Activated CD8-positive, alpha-beta memory T cell treated with anti-CD3 and anti-CD28 coated beads for 36 hours (primary cell): Measurements from ENCODE around the gene ARNT2. TPM values are rescaled to one million over a fixed set of nuclear protein-coding genes. Genes with fewer than 3 reads are reported as not detected.
"Not testable (repeated sequence)": the region's sequence is repeated elsewhere in the genome, so short reads cannot be mapped to it uniquely, and the experiment has no call there.

Source experiments
- CTCF ChIA-PET: fragments of 350-600 bp; sonication (Branson Sonifier 250); formaldehyde crosslinking; loops from one replicate; lab custom pipeline; 2021; ENCODE audit warnings: antibody characterized with exemption; lab: Charles Lee
- POLR2A ChIA-PET: fragments of 350-600 bp; sonication (Branson Sonifier 250); formaldehyde crosslinking; loops from one replicate; lab custom pipeline; 2021; ENCODE audit warnings: antibody characterized with exemption; lab: Charles Lee
- total RNA-seq, 2 experiments: library from RNA; stranded (reverse); gene quantifications; one replicate each; pipeline ENCODE4 v1.2.3, GENCODE V29; 2021

ARNT2 gene
- total RNA-seq, 2 experiments from 2014 or later, result not detected

DNA sequence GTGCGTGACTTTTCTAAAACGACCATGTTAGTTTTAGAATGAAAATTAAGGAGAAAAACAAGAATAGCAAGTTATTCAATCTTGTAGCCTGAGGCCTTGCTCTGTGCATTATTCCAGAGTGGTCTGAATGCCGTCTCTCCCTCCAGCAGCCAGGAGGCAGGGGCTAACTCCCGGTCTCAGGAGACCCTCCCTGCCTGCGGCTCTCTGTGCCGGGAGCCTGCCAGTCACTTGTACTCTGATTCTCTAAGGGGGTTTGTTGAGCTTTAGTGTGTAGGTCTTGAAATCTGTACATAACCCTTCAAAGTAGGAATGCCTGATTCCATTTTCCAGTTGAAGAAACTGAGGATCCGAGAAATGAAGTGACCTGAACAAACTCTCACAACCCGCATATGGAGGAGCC is 97.3 kb downstream of the ARNT2 start:
- CTCF ChIA-PET, result no interaction called here
- POLR2A ChIA-PET, result no interaction called here

GRCh38 chr15:80502782-80503181 is 98.6 kb downstream of the ARNT2 start:
- POLR2A ChIA-PET, result no interaction called here
- CTCF ChIA-PET, result no interaction called here

GRCh38 chr15:80503319-80503952 is 99.3 kb downstream of the ARNT2 start:
- POLR2A ChIA-PET, result no interaction called here
- CTCF ChIA-PET, result no interaction called here

GRCh38 chr15:80504931-80505330 is 100.7 kb downstream of the ARNT2 start:
- ChIA-PET POLR2A (no interaction called here), CTCF (no interaction called here)

- ChIA-PET CTCF (no interaction called here), POLR2A (interaction anchor here (0.6 kb wide), 1 partner anchor 1128 kb away, joined by 3 read pairs; no protein-coding TSS in a partner anchor)
These were observed 102.2 kb downstream of the ARNT2 start for GRCh38 chr15:80506286-80506893.

GRCh38 chr15:80507131-80507530 is 102.9 kb downstream of the ARNT2 start:
- ChIA-PET CTCF (no interaction called here), POLR2A (no interaction called here)

DNA sequence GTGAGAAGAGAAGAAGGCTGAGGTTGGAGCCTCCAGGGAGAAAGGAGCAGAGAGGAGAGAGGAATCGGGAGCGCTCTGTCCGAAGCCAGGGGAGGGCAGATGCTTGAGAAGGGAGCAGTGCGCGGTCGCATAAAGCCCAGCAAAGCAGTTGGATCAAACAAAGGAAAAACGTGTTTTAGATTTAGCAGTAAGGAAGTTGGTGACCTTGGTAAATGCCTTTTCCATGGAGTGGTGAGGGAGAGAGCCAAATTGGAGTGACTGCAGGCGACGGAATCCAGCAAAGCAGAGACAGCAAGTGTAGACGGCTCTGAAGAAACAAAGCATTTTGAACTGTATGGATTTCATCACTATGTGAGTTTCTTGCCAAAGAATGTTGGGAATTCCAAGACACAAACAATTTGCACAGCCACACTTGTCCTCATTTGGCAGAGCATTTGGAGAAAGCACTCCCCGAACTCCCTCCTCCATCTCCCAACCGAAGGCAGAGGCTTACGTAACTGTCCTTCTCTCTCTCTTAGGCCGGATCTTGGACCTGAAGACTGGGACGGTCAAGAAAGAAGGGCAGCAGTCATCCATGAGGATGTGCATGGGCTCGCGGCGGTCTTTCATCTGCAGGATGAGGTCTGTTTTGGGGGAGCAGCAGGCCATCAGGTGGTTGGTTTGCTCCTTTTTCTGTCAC is 103.6 kb downstream of the ARNT2 start:
- CTCF ChIA-PET, result no interaction called here

DNA sequence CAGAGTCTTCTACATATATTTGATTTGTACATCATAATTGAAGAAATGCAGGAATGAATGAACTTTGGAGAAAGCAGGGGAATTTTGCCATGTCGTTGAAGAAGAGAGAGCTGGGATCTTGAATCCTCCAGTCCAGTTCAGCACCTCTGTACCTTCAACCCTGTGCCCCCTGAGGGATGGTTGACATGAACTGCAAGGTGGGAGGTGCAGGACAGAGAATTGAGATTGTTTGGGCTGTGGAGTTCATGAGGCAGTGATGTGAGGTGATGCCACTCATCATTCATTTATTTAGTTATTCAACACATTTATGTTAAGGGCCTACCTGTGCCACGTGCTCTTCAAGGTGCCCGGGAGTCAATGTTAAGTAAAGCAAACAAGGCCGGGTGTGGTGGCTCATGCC is 104.6 kb downstream of the ARNT2 start:
- CTCF ChIA-PET, result no interaction called here
- POLR2A ChIA-PET, result no interaction called here

More for the DNA sequence above, 103.6 kb downstream of the ARNT2 start:
- POLR2A ChIA-PET, result no interaction called here

GRCh38 chr15:80509800-80510199 is 105.6 kb downstream of the ARNT2 start:
- ChIA-PET CTCF (no interaction called here), POLR2A (no interaction called here)

DNA sequence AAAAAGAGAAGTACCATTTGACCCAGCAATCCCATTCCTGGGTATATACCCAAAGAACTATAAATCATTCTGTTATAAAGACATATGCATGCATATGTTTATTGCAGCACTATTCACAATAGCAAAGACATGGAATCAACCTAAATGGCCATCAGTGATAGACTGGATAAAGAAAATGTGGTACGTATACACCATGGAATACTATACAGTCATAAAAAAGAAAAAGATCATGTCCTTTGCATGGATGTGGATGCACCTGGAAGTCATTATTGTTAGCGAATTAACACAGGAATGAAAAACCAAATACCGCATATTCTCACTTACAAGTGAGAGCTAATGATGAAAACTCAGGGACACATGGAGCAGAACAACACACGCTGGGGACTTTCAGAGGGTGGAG is 106.8 kb downstream of the ARNT2 start:
- POLR2A ChIA-PET, CTCF ChIA-PET: not testable (repeated sequence)

DNA sequence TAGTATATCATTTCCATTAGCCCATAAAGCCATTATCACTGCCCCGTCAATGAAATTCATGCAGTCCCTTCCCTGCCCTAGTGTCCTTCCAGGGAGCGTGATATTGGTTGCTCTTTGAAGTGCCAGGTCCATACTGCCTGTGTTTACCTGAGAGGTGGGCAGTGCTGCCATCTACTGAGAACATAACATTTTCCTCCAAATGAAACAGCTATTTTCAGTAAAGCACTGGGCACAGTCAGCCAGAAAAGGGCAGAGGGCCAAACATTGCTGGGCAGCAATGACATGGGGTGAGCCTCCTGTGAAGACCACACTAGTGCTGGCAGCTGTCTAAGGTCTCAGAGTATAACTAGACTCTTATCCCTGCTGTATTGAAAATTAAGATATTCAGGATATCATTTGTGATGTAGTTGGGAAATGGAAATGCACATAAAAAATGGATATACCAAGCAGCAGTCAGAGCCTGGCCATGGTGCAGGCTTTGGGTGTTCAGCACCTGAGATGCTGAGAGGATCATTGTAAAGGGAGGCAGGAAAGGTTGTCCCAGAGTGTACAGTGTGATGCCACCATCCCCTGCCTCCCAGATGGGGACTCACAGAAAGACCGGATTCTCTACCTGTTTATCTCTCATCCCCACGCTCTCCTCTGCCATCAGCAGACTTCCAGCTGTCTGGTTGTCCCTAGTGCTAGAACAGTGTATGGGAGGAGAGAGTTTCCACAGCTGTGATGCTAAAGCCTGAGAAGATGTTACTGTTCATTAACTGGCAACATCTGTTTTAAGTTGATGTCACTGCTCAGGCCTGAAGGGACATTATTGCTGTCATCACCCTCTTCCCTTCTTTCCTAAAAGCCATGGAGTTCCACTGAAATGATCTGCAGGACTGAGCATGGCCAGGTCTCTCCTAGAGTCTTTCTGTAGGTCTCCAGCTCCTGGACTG is 108.8 kb downstream of the ARNT2 start:
- ChIA-PET CTCF (interaction anchor here (0.7 kb wide), 1 partner anchor 191 kb away, joined by 3 read pairs; no protein-coding TSS in a partner anchor), POLR2A (no interaction called here)

- POLR2A ChIA-PET, result no interaction called here
- CTCF ChIA-PET, result no interaction called here
These were observed 110.0 kb downstream of the ARNT2 start for GRCh38 chr15:80514071-80514780.

DNA sequence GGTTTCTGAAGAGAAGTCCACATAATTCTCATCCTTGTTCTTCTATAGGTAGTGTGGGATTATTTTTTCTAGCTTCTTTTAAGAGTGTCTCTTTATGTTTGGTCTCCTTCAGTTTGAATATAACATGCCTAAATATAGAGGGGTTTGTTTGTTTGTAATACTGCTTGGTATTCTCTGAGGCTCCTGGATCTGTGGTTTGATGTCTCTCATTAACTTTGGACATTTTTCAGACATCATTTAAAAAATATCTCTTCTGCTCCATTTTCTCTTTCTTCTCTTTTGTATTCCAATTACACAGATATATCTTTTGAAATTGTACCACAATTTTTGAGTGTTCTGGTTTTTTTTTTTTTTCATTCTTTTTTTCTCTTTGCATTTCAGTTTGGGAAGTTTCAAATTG is 113.1 kb downstream of the ARNT2 start:
- ChIA-PET POLR2A (no interaction called here), CTCF (interaction anchor here (0.6 kb wide), 1 partner anchor 132 kb away, joined by 3 read pairs; no protein-coding TSS in a partner anchor)

GRCh38 chr15:80518522-80518921 is 114.3 kb downstream of the ARNT2 start:
- CTCF ChIA-PET, result no interaction called here
- POLR2A ChIA-PET, result no interaction called here

- CTCF ChIA-PET, result no interaction called here
These were observed 119.6 kb downstream of the ARNT2 start for GRCh38 chr15:80523746-80524145.

DNA sequence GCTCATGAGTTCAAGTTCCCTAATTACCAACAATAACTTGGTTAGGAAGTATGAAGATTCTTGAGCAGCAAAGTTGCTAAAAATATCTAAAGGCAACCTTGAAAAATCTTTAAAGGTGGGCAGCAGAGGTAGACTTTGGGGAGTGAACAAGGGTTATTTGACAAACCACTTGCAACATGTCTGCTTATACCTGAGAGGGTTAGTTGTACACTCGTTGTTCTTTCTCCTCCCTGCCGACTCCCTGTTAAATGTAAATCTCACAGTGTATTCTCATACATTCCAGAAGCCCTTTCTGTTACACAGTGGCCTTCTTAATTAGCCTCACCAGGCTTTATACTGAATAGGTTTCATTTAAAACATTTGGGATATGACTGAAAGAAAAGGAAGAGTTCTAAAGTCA is 121.7 kb downstream of the ARNT2 start:
- ChIA-PET POLR2A (no interaction called here), CTCF (no interaction called here)

More at GRCh38 chr15:80523746-80524145, 119.6 kb downstream of the ARNT2 start:
- POLR2A ChIA-PET, result no interaction called here

GRCh38 chr15:80526556-80527340 is 122.6 kb downstream of the ARNT2 start:
- ChIA-PET POLR2A (no interaction called here), CTCF (no interaction called here)

- ChIA-PET CTCF (no interaction called here), POLR2A (no interaction called here)
These were observed 123.2 kb downstream of the ARNT2 start for GRCh38 chr15:80527406-80527805.
